ENCODE data around the gene FGF2.
"Not testable (repeated sequence)": the region's sequence is repeated elsewhere in the genome, so short reads cannot be mapped to it uniquely, and the experiment has no call there.

Gene FGF2

GRCh38 chr4:122784261-122784660 lies 42.4 kb upstream of the FGF2 start:
- TF ChIP-seq CTCF (IDR thresholded peaks at IDR 0.05; ENCODE audit: insufficient read depth, low read length, poor library complexity, severe bottlenecking), result no peak
- Histone ChIP-seq H3K4me3 (replicated peaks; ENCODE audit: low read depth, low read length) (no peak overlapping the region), H3K36me3 (ENCODE audit: control insufficient read depth, insufficient read depth, low read length) (no peaks in the 10 kb centered on the region; the same call in 1 of the 2 replicates), H3K27me3 (replicated peaks; ENCODE audit: control insufficient read depth, insufficient read depth, low read length) (no peaks in the 10 kb centered on the region)
- no peak for DNase-seq (ENCODE audit: extremely low read depth, insufficient read length)

- DNase-seq (ENCODE audit: extremely low read depth, insufficient read length), result no peak
- no peaks in the 10 kb centered on the region for H3K27me3 ChIP-seq (replicated peaks; ENCODE audit: control insufficient read depth, insufficient read depth, low read length)
- H3K36me3 ChIP-seq (ENCODE audit: control insufficient read depth, insufficient read depth, low read length), result no peaks in the 10 kb centered on the region; the same call in 1 of the 2 replicates
- no peak for TF ChIP-seq CTCF (IDR thresholded peaks at IDR 0.05; ENCODE audit: insufficient read depth, low read length, poor library complexity, severe bottlenecking)
- no peak overlapping the region for H3K4me3 ChIP-seq (replicated peaks; ENCODE audit: low read depth, low read length)
These were observed 41.5 kb upstream of the FGF2 start for GRCh38 chr4:122785099-122785498.

- not testable (repeated sequence) for DNase-seq (ENCODE audit: extremely low read depth, insufficient read length); H3K4me3 ChIP-seq (replicated peaks; ENCODE audit: low read depth, low read length); H3K27me3 ChIP-seq (replicated peaks; ENCODE audit: control insufficient read depth, insufficient read depth, low read length)
These were observed 40.3 kb upstream of the FGF2 start for GRCh38 chr4:122786296-122786695.

GRCh38 chr4:122786920-122787319 lies 39.7 kb upstream of the FGF2 start:
- H3K4me3 ChIP-seq (replicated peaks; ENCODE audit: low read depth, low read length); H3K27me3 ChIP-seq (replicated peaks; ENCODE audit: control insufficient read depth, insufficient read depth, low read length); DNase-seq (ENCODE audit: extremely low read depth, insufficient read length); H3K36me3 ChIP-seq (ENCODE audit: control insufficient read depth, insufficient read depth, low read length): not testable (repeated sequence)

More at GRCh38 chr4:122786296-122786695, 40.3 kb upstream of the FGF2 start:
- not testable (repeated sequence) for H3K36me3 ChIP-seq (ENCODE audit: control insufficient read depth, insufficient read depth, low read length)

GRCh38 chr4:122787940-122788339 lies 38.7 kb upstream of the FGF2 start:
- no peak for TF ChIP-seq CTCF (IDR thresholded peaks at IDR 0.05; ENCODE audit: insufficient read depth, low read length, poor library complexity, severe bottlenecking)
- Histone ChIP-seq H3K36me3 (ENCODE audit: control insufficient read depth, insufficient read depth, low read length) (no peaks in the 10 kb centered on the region; the same call in 1 of the 2 replicates), H3K27me3 (replicated peaks; ENCODE audit: control insufficient read depth, insufficient read depth, low read length) (no peaks in the 10 kb centered on the region), H3K4me3 (replicated peaks; ENCODE audit: low read depth, low read length) (no peak overlapping the region)
- DNase-seq (ENCODE audit: extremely low read depth, insufficient read length), result no peak

GRCh38 chr4:122788935-122789334 lies 37.7 kb upstream of the FGF2 start:
- no peaks in the 10 kb centered on the region for H3K27me3 ChIP-seq (replicated peaks; ENCODE audit: control insufficient read depth, insufficient read depth, low read length)
- no peak overlapping the region for H3K4me3 ChIP-seq (replicated peaks; ENCODE audit: low read depth, low read length)
- no peak for TF ChIP-seq CTCF (IDR thresholded peaks at IDR 0.05; ENCODE audit: insufficient read depth, low read length, poor library complexity, severe bottlenecking)
- H3K36me3 ChIP-seq (ENCODE audit: control insufficient read depth, insufficient read depth, low read length), result no peaks in the 10 kb centered on the region; the same call in 1 of the 2 replicates
- DNase-seq (ENCODE audit: extremely low read depth, insufficient read length), result no peak

- no peak for TF ChIP-seq CTCF (IDR thresholded peaks at IDR 0.05; ENCODE audit: insufficient read depth, low read length, poor library complexity, severe bottlenecking)
- Histone ChIP-seq H3K36me3 (ENCODE audit: control insufficient read depth, insufficient read depth, low read length) (no peaks in the 10 kb centered on the region), H3K4me3 (replicated peaks; ENCODE audit: low read depth, low read length) (no peak overlapping the region), H3K27me3 (replicated peaks; ENCODE audit: control insufficient read depth, insufficient read depth, low read length) (no peaks in the 10 kb centered on the region)
- no peak for DNase-seq (ENCODE audit: extremely low read depth, insufficient read length)
These were observed 32.8 kb upstream of the FGF2 start for GRCh38 chr4:122793811-122794210.

Measured in GM06990 (cell line).